HUDEP-2 (cell line): ENCODE results near the gene CRIP2.

Experiments
- DNase-seq, 76 experiments: peaks; one replicate each; lab custom pipeline; 2025; ENCODE audit not compliant: unreplicated experiment in 76 of 76; lab: John Stamatoyannopoulos, UW

Gene CRIP2

GRCh38 chr14:105475269-105476096 lies 862 bp downstream of the CRIP2 start:
- DNase-seq: peak in 1 of 76 experiments; percentile 43

DNA sequence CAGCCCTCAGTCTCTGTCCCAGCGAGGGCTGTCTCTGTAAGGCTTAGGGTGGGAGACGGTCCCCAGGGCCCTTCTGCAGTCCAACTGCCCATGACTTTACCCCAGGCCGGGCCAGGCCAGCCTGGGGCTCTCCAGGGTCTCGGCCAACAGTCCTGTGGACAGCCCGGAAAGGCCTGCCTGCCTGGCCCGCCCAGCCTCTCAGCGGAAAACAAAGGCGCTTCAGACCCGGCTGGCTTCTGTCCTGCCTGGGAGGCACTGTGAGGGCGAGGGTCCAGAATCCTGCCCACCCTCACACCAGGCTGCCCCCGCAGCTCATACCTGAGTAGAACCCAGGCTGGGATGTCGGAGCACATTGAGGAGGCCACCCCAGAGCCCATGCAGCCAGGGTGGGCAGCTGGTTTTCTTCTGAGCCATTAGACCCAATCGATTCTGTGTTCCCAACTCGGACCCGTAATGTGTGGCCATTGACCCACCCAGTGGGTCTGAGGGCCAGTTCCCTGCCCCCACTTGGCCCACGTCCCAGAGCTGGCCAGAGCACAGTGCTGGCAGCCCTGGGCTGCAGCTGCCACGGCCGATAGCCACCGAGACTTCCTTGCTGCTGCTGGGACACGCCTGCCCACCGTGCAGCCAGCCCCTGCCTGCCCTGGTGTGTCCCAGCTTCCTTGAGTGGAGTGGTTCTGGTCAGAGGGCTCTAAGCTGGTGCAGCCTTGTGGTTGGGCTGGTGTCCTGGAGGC lies 1.6 kb downstream of the CRIP2 start:
- DNase-seq: peak in 33 of 76 experiments; percentile 10 to 60 (median 21)

GRCh38 chr14:105476831-105477659 lies 2.4 kb downstream of the CRIP2 start:
- DNase-seq: no peak

DNA sequence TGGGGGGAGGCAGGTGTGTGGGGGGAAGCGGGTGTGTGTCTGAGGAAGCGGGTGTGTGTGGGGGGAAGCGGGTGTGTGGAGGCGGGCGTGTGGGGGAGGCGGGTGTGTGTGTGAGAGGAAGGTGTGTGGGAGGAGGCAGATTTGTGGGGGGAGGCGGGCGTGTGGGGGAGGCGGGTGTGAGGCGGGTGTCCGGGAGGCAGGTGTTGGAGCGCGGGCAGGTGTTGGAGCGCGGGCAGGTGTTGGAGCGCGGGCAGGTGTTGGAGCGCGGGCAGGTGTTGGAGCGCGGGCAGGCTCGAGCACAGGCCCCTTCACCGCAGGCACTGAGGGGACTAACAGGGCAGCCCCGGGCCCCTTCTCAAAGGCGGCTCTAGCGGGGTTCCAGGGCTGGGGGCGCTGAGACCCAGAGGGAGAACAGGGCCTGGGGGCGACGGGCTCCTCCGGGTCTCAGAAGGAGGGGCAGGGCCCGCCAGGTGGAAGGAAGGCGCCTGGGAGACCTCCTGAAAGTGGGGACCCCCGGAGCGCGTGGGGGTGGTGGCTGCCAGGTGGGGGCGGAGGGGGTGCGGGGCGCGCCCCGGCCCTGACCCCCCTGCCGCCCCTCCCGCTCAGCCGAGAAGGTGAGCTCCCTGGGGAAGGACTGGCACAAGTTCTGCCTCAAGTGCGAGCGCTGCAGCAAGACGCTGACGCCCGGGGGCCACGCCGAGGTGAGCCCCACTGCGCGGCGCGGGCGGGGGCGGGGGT lies 3.2 kb downstream of the CRIP2 start:
- DNase-seq: peak in 22 of 76 experiments; percentile 9 to 55 (median 22)

GRCh38 chr14:105478398-105479251 lies 4.0 kb downstream of the CRIP2 start:
- DNase-seq: no peak

DNA sequence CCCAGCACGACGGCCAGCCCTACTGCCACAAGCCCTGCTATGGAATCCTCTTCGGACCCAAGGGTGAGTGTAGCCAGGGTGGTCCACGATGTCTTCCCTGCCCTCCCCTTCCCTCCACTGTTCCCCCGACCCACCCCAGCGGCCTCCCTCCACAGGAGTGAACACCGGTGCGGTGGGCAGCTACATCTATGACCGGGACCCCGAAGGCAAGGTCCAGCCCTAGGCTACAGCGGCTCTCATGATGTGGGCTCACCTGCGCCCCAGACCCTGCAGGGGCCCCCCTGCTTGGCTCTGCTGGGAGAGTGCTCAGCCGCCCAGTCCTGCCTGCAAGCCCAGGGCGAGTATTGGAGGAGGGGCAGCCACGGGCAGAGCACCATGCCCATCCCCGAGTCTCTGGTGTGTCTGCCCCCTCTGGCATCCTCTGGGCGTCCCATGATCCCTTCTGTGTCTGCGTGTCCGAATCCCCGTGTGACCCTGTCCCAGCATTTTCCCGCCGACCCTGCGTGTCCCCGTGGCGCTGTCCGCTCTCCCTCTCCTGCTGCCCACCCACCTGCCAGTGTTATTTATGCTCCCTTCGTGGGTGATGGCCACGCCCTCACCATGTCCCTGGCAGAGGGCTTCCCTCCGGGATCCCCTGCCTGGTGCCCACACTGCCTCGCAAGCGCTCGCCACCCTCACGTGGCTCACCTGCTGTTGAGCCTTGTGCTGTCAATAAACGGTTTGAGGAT lies 5.0 kb downstream of the CRIP2 start:
- no peak for DNase-seq

DNA sequence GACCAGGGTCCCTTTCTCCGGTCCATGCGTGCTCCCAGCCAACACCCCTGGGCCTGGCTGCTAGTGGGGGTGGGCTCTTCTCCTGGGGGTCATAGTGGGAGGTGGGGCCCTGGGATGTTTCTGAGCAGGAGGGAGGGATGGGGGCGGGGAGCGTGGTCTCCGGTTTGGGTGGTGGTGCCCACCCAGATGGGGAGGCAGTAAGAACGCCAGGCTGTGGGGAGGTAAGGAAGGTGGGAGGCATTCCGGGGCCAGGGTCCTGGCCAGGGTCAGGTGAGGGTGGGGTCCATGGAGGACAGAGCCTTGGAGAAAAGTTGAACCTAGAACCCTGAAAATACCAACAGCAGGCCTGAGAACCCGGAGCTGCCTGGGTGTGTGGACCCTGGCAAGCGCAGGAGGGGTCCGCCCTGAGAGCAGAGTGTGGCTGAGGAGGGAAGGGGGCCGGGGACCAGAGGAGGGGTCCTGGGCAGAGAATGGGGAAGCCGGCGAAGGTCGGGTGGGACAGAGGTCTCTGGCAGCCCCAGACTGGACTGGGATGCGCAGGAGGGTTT lies 5.7 kb downstream of the CRIP2 start:
- DNase-seq: no peak

GRCh38 chr14:105480807-105481801 lies 6.5 kb downstream of the CRIP2 start:
- DNase-seq: peak in 72 of 76 experiments; percentile 6 to 97 (median 76)

DNA sequence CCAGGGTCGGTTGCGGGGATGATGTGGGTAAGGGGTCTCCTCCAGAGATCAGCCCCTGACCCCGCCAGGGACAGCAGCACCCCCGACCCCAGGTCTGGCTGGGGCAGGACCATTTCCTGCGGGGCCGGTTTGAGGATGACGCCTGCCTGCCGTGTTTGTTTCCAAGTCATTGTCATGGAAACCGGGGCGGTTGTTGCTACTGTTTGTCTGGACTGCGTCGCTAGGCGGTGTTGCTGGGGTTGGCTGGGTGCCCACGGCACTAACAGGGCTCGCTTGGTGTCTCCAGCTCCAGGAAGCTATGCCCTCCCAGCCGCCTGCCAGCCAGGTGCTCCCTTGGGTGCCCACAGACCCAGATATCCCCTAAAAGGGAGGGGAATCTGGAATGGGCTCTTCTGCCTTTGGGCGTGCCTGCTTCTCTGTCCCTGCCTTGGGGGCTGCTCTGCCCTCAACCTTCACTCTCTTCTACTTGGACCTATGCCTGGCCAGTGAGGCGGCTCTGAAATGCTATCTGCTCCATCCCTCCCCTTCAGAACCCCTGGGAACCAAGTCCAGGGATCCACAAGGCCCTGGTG lies 7.4 kb downstream of the CRIP2 start:
- peak in 75 of 76 experiments; percentile 4 to 96 (median 89) for DNase-seq

DNA sequence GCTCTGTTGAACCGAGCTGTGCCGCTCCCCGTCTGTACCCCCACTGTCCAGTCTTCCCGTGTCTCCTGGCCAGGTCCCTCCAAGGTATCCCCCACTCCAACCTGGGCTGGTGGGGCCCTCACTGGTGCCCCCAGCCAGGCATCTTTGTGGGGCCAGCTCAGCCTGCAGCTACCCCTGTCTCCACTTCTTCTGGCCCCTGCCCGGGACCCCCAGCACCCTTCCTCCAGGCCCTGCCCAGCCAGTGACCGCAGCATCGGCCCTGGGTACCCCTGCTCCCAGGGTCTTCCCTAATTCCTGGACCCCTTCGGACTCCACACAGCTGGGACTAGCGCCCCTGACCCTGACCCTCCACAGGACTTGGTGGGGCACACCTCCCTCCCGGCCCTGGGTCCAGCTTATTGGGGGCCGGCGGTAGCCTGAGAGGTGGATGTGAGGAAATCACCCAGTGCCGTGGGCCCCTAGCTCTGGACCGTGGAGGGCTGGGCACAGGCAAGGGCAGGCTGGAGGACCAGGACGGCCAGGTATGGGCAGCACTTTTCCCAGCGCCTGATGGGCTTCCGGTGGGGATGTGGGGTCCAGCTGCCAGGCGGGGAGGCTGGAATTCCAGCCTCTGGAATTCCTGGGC lies 8.0 kb downstream of the CRIP2 start:
- DNase-seq: no peak

GRCh38 chr14:105483300-105484068 lies 8.9 kb downstream of the CRIP2 start:
- DNase-seq: no peak

DNA sequence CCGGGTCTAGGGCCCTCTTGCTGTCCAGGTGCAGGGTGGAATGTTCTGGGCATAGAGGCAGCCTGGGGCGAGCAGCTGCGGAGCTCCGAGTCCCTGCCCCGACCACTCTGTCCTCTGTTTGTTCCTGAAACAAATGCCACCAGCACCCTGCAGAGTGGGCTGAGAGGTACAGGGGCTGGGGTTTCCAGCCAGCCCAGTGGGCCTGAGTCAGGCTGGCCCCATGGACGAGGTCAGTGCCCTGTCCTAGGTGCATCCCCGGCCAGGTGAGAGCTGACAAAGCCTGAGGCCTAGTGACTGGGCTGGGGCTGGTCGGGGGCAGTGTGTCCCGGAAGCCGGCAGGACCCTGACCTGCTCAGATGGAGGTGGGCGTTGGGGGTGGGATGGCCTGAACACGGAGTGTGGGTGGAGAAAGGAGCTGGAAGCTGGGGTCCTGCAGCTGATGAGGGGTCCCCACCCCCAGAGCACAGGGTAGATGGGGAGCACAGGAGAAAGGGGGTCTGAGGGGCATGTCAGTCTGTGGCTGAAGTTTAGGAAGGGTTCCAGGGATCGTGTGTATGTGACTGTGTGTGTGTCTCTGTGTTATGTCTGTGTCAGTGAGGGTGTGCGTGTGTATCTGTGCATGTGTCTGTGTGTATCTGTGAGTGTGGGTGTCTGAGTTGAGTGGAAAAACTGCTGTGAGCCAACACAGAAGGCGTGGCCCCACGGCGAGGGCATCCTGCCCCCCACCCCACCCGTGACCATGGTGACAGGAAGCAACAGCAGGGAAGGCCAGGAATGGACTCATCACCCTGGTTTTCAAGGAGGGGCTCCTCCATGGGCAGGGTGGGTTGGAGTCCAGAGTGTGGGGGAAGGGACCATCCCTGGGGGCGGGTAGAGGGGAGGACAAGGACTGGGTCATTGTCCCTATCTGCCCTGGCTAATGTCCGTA lies 9.7 kb downstream of the CRIP2 start:
- no peak for DNase-seq

DNA sequence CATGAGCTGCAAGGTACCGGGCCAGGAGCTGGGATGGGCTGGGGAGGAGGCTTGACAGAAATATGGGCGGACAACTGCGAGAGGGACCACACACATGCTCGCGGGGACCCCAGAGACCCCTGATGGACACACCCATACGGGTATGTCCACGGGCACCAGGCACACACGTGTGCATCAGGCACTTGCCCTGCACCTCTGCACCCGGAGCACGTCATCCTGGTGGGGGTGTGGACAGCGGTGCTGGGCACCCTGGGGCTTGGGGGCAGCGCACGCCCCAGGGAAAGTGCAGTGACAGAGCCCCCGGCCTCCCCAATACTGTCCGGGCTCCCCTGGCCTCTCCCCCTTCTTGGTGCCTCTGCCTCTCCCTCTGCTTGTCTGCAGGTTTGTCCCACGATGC lies 10.4 kb downstream of the CRIP2 start:
- DNase-seq: no peak

GRCh38 chr14:105485739-105486162 lies 11.1 kb downstream of the CRIP2 start:
- peak in 73 of 76 experiments; percentile 10 to 85 (median 67) for DNase-seq
